Stimulated activated memory B cell treated with anti-CD40 and anti-IgM and Interleukin-4, amounts not matched to agents 10 μg/mL and 1 μg/mL and 100 μg/mL, for 72 hours (primary cell): ENCODE data around the gene CHFR.
A peak's percentile ranks its signal among the peaks of the same experiment; 100 is the strongest.
"Not testable (repeated sequence)": the region's sequence is repeated elsewhere in the genome, so short reads cannot be mapped to it uniquely, and the experiment has no call there.

Experiments used
- ATAC-seq: fragments of 150-1000 bp; cut with Tn5 transposase; 2 replicates; pipeline ENCODE4 v1.10.0; 2021
- H3K27ac Mint-ChIP-seq: one replicate; pipeline ENCODE4 v1.8.0; 2022; ENCODE audit warnings: mild to moderate bottlenecking, mixed read lengths
- H3K27me3 Mint-ChIP-seq: one replicate; pipeline ENCODE4 v1.8.0; 2022; ENCODE audit warnings: mixed read lengths
- H3K36me3 Mint-ChIP-seq: one replicate; pipeline ENCODE4 v1.8.0; 2022; ENCODE audit warnings: mixed read lengths
- H3K4me1 Mint-ChIP-seq: one replicate; pipeline ENCODE4 v1.8.0; 2022; ENCODE audit warnings: mixed read lengths
- H3K4me3 Mint-ChIP-seq: one replicate; pipeline ENCODE4 v1.8.0; 2022; ENCODE audit warnings: mild to moderate bottlenecking, moderate library complexity, mixed read lengths
- H3K9me3 Mint-ChIP-seq: one replicate; pipeline ENCODE4 v1.8.0; 2022; ENCODE audit warnings: mixed read lengths

Gene CHFR

GRCh38 chr12:132904718-132905328 is 17.4 kb upstream of the CHFR start:
- Mint-ChIP-seq H3K4me1 (peaks cover 13% of the 10 kb centered on the region), H3K9me3 (no peaks in the 10 kb centered on the region), H3K4me3 (peak overlapping the region; percentile 39), H3K27ac (peak overlapping the region; percentile 37), H3K27me3 (no peaks in the 10 kb centered on the region), H3K36me3 (no peaks in the 10 kb centered on the region)
- ATAC-seq: no peak

DNA sequence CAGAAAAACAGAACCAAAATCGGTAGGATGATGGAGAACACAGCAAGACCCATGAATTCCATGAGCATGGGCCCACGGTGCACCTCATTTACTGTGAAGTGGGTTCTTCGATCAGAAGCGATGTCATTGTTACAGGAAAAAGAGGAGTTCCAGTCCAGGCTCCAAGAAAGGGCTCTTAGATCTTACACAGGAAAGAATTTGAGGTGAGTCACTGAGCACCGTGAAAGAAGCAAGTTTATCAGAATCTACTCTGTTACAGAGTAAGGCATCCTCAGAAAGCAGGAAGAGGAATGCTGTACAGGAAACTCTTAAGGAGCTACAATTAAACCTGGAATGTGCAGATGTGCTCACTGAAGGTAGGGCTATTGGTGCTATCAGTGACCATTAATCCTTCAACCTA is 11.6 kb upstream of the CHFR start:
- Mint-ChIP-seq H3K9me3 (peaks cover 4% of the 10 kb centered on the region), H3K4me1 (no peaks in the 10 kb centered on the region), H3K27ac (no peak overlapping the region), H3K36me3 (no peaks in the 10 kb centered on the region), H3K27me3 (no peaks in the 10 kb centered on the region), H3K4me3 (no peak overlapping the region)
- ATAC-seq: no peak

GRCh38 chr12:132888852-132889251 is 1.4 kb upstream of the CHFR start:
- peaks cover 20% of the 10 kb centered on the region for H3K4me1 Mint-ChIP-seq
- no peak overlapping the region for H3K4me3 Mint-ChIP-seq
- no peak for ATAC-seq
- no peaks in the 10 kb centered on the region for H3K27me3 Mint-ChIP-seq
- peaks cover 25% of the 10 kb centered on the region for H3K36me3 Mint-ChIP-seq
- H3K9me3 Mint-ChIP-seq: peaks cover 12% of the 10 kb centered on the region
- H3K27ac Mint-ChIP-seq: peak overlapping the region; percentile 100

GRCh38 chr12:132886529-132887477 is 602 bp downstream of the CHFR start:
- Mint-ChIP-seq H3K9me3 (peaks cover 12% of the 10 kb centered on the region), H3K27me3 (no peaks in the 10 kb centered on the region), H3K4me3 (peak overlapping the region; percentile 98), H3K27ac (peak overlapping the region; percentile 100), H3K36me3 (peaks cover 44% of the 10 kb centered on the region), H3K4me1 (peaks cover 29% of the 10 kb centered on the region)
- peak; percentile 32 for ATAC-seq

DNA sequence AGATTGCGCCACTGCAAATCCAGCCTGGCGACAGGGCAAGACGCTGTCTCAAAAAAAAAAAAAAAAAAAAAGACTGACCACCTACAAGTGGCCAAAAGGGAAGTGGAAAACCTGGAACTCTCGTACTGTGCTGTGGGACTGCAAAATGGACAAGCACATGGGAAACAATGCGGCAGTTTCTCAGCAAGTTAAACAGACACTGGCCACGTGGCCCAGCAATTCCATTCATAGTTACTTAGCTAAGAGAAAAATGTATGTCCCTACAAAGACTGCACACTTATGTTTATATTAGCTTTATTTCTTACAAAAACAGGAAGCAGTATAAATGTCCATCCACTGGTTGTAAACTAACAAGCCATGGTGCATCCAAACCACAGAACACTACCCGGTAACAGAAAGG is 5.6 kb downstream of the CHFR start:
- peaks cover 16% of the 10 kb centered on the region for H3K4me1 Mint-ChIP-seq

GRCh38 chr12:132874620-132875019 is 12.8 kb downstream of the CHFR start:
- H3K9me3 Mint-ChIP-seq, H3K4me3 Mint-ChIP-seq, H3K27me3 Mint-ChIP-seq, ATAC-seq, H3K27ac Mint-ChIP-seq: not testable (repeated sequence)
- Mint-ChIP-seq H3K4me1 (peaks cover 12% of the 10 kb centered on the region), H3K36me3 (peaks cover 56% of the 10 kb centered on the region)

More for the DNA sequence above, 5.6 kb downstream of the CHFR start:
- ATAC-seq: no peak
- peaks cover 41% of the 10 kb centered on the region for H3K36me3 Mint-ChIP-seq
- H3K9me3 Mint-ChIP-seq: no peaks in the 10 kb centered on the region
- no peak overlapping the region for H3K27ac Mint-ChIP-seq
- no peak overlapping the region for H3K4me3 Mint-ChIP-seq
- no peaks in the 10 kb centered on the region for H3K27me3 Mint-ChIP-seq

DNA sequence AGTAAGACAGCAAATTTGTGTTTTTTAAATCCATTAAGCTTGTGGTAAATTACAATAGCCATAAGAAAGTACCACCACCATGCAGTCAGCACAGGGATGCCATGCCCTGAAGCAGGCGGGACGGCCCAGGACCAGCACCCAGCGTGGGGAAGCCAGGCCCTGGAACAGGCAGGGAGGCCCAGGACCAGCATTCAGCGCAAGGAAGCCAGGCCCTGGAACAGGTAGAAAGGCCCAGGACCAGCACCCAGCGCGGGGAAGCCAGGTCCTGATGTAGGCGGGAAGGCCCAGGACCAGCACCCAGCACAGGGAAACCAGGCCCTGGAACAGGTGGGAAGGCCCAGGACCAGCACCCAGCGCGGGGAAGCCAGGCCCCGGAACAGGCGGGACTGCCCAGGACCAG is 13.2 kb downstream of the CHFR start:
- H3K9me3 Mint-ChIP-seq: no peaks in the 10 kb centered on the region
- no peak overlapping the region for H3K4me3 Mint-ChIP-seq
- no peak overlapping the region for H3K27ac Mint-ChIP-seq
- no peaks in the 10 kb centered on the region for H3K27me3 Mint-ChIP-seq
- peaks cover 57% of the 10 kb centered on the region for H3K36me3 Mint-ChIP-seq
- no peak for ATAC-seq
- peaks cover 12% of the 10 kb centered on the region for H3K4me1 Mint-ChIP-seq

GRCh38 chr12:132873724-132874123 is 13.7 kb downstream of the CHFR start:
- Mint-ChIP-seq H3K27ac (no peak overlapping the region), H3K4me3 (no peak overlapping the region), H3K27me3 (no peaks in the 10 kb centered on the region), H3K9me3 (no peaks in the 10 kb centered on the region), H3K4me1 (peaks cover 12% of the 10 kb centered on the region), H3K36me3 (peaks cover 57% of the 10 kb centered on the region)
- ATAC-seq: no peak

DNA sequence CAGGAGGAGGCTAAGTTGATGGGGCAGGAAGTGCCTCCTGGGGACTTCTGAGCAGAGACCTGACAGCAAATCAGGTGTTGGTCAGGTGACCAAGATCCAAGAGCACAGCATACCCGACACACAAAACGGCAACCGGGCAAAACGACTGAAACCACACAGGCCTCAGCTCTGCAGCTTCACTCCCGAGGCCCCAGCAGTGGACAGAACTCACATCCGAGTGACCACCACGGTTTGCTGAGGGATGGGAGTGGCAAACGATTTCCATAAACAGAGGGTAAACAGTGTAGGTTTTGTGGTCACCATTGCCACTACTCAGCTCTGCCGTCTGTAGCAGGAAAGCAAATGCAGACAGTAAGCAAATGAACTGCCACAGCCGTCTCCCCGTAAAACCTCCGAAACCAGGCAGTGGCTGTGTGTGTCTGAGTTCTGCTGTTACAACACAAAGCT is 14.4 kb downstream of the CHFR start:
- Mint-ChIP-seq H3K36me3 (peaks cover 59% of the 10 kb centered on the region), H3K9me3 (no peaks in the 10 kb centered on the region), H3K27me3 (no peaks in the 10 kb centered on the region), H3K27ac (peak overlapping the region; percentile 55), H3K4me1 (peaks cover 12% of the 10 kb centered on the region), H3K4me3 (peak overlapping the region; percentile 26)
- ATAC-seq: peak; percentile 73

DNA sequence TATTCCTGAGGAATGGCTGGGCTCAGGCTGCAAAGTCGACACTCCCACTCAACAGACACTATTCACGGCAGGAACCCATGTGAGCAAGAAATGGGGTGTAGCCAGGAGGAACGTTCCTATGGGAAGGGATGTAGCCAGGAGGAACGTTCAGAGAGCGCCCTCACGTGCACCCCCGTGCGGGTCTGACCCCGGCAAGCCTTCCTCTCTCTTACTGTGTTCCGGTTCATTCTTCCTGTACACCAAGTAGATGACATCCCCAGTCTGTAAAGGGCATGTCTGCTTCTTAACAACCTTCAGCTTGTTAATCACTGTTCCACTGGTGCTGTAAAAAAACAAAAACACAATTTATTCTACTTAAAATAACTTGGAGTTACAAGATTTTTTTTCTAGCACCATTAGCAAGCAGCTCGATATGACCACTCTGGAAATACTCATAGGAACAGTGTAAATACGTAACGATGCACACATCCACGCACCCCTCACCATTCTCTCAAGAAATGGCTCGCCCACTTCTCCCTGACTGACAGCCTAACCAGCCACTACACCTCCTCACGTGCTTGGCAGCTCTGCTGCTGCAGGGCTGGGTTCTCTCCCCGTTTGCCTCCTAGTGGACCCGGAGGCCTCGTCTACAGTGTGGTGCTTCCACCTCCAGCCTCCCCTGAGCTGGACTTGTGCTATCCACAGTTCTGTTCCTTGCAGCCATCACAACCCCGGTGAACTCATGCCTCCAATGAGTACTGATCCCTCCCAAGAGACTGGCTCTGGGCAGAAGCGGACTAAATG is 15.1 kb downstream of the CHFR start:
- H3K9me3 Mint-ChIP-seq: no peaks in the 10 kb centered on the region
- H3K4me3 Mint-ChIP-seq: peak overlapping the region; percentile 26
- peaks cover 12% of the 10 kb centered on the region for H3K4me1 Mint-ChIP-seq
- ATAC-seq: no peak
- H3K27ac Mint-ChIP-seq: peak overlapping the region; percentile 55
- H3K36me3 Mint-ChIP-seq: peaks cover 59% of the 10 kb centered on the region
- H3K27me3 Mint-ChIP-seq: no peaks in the 10 kb centered on the region

GRCh38 chr12:132869551-132869950 is 17.9 kb downstream of the CHFR start:
- Mint-ChIP-seq H3K4me1 (peaks cover 12% of the 10 kb centered on the region), H3K36me3 (peaks cover 58% of the 10 kb centered on the region), H3K4me3 (no peak overlapping the region), H3K27ac (no peak overlapping the region), H3K9me3 (no peaks in the 10 kb centered on the region), H3K27me3 (no peaks in the 10 kb centered on the region)
- ATAC-seq: no peak

- no peak overlapping the region for H3K4me3 Mint-ChIP-seq
- ATAC-seq: no peak
- H3K27me3 Mint-ChIP-seq: no peaks in the 10 kb centered on the region
- peaks cover 44% of the 10 kb centered on the region for H3K36me3 Mint-ChIP-seq
- H3K9me3 Mint-ChIP-seq: no peaks in the 10 kb centered on the region
- H3K4me1 Mint-ChIP-seq: no peaks in the 10 kb centered on the region
- H3K27ac Mint-ChIP-seq: no peak overlapping the region
Observed at GRCh38 chr12:132866251-132866828, 21.1 kb downstream of the CHFR start.

DNA sequence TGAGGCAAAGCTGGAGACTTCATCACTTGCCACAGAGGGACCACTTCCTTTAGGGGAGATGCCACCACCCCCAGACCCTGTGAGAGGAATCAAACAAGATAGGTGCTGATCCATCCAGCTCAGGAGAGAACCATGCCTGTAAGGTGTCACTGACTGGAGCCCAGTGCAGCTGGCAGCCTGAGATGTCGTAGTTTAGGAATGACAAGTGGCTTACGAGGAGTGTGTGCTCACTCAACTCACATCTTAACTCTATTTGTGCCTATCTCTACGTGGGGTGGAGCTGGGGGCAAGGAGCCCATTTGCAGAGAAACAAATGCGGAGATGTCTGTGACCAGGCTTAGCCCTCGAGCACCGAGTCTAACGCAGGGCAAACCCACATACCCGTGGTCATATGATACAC is 25.8 kb downstream of the CHFR start:
- no peaks in the 10 kb centered on the region for H3K9me3 Mint-ChIP-seq
- H3K36me3 Mint-ChIP-seq: peaks cover 45% of the 10 kb centered on the region
- H3K4me3 Mint-ChIP-seq: no peak overlapping the region
- ATAC-seq: no peak
- no peaks in the 10 kb centered on the region for H3K4me1 Mint-ChIP-seq
- H3K27me3 Mint-ChIP-seq: no peaks in the 10 kb centered on the region
- H3K27ac Mint-ChIP-seq: no peak overlapping the region

GRCh38 chr12:132858718-132859266 is 28.6 kb downstream of the CHFR start:
- H3K4me1 Mint-ChIP-seq: no peaks in the 10 kb centered on the region
- ATAC-seq: no peak
- no peaks in the 10 kb centered on the region for H3K9me3 Mint-ChIP-seq
- no peak overlapping the region for H3K27ac Mint-ChIP-seq
- no peak overlapping the region for H3K4me3 Mint-ChIP-seq
- no peaks in the 10 kb centered on the region for H3K27me3 Mint-ChIP-seq
- H3K36me3 Mint-ChIP-seq: peaks cover 66% of the 10 kb centered on the region

DNA sequence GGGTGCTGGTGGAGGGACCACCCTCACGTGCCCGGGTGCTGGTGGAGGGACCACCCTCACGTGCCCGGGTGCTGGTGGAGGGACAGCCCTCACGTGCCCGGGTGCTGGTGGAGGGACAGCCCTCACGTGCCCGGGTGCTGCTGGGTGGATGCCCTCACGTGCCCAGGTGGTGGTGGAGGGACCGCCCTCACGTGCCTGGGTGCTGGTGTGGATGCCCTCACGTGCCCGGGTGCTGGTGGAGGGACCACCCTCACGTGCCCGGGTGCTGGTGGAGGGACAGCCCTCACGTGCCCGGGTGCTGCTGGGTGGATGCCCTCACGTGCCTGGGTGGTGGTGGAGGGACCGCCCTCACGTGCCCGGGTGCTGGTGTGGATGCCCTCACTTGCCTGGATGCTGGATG is 30.4 kb downstream of the CHFR start:
- H3K9me3 Mint-ChIP-seq, H3K27ac Mint-ChIP-seq, ATAC-seq, H3K27me3 Mint-ChIP-seq, H3K4me1 Mint-ChIP-seq, H3K4me3 Mint-ChIP-seq: not testable (repeated sequence)
- H3K36me3 Mint-ChIP-seq: peaks cover 79% of the 10 kb centered on the region
